GM12878 (cell line): ENCODE results near the gene SLC6A12. TPM values are rescaled to one million over a fixed set of nuclear protein-coding genes. Genes with fewer than 3 reads are reported as not detected.

ENCODE experiments used
- ATAC-seq: fragments of 200-7000 bp; cut with Tn5 transposase; 3 replicates; pipeline ENCODE4 v1.9.1; 2020; ENCODE audit warnings: mild to moderate bottlenecking, moderate library complexity
- BruUV-seq: library from RNA; stranded (reverse); fragments of 400-500 nt; replicated peaks from 2 replicates; lab custom pipeline; 2021; lab: Mats Ljungman, UMichigan
- CTCF ChIA-PET: fragments of 300-600 bp; sonication (Branson Sonifier 250); formaldehyde crosslinking; extraction: SDS; loops from one replicate; lab custom pipeline; 2021; ENCODE audit warnings: inconsistent platforms; lab: Yijun Ruan, JAX
- POLR2A ChIA-PET: fragments of 350-600 bp; formaldehyde crosslinking; extraction: SDS; loops from one replicate; lab custom pipeline; 2021; ENCODE audit warnings: inconsistent platforms; lab: Charles Lee
- RAD21 ChIA-PET: fragments of 300-600 bp; sonication (Branson Sonifier 250); formaldehyde crosslinking; loops from one replicate; lab custom pipeline; 2023; ENCODE audit warnings: antibody characterized with exemption; ENCODE audit not compliant: unreplicated experiment; lab: Charles Lee
- SMC1A ChIA-PET: fragments of 300-600 bp; sonication (Branson Sonifier 250); formaldehyde crosslinking; loops from one replicate; lab custom pipeline; 2023; ENCODE audit not compliant: unreplicated experiment, uncharacterized antibody; lab: Charles Lee
- DNase-seq: peaks from one replicate; pipeline ENCODE4 v3.0.0-alpha.2; 2011; ENCODE audit warnings: low read depth, low spot score
- FAIRE-seq: peaks from 3 replicates; lab custom pipeline; 2011; peaks lifted over from hg19 to GRCh38; lab: Jason Lieb, UNC
- H2AFZ ChIP-seq: 2 replicates; pipeline ENCODE4 v1.6.0; 2011; ENCODE audit warnings: low read depth, low read length, control low read depth; ENCODE audit not compliant: control insufficient read depth
- H3K27ac ChIP-seq: 2 replicates; pipeline ENCODE4 v1.5.1; 2011; ENCODE audit warnings: control low read depth; ENCODE audit not compliant: control insufficient read depth, insufficient read depth
- H3K27me3 ChIP-seq, 2 experiments: replicated peaks in 1 of 2; 2 replicates each; pipeline versions ENCODE4 v1.6.0 to v1.6.1; 2011; ENCODE audit warnings: low read length in 1 of 2; ENCODE audit not compliant: control insufficient read depth in 2 of 2, insufficient read depth in 2 of 2
- H3K36me3 ChIP-seq, 2 experiments: 2 replicates each; pipeline ENCODE4 v1.5.1; 2011; ENCODE audit warnings: low read length in 1 of 2; ENCODE audit not compliant: control insufficient read depth in 2 of 2, insufficient read depth in 2 of 2
- H3K4me1 ChIP-seq: 2 replicates; pipeline ENCODE4 v1.6.1; 2011; ENCODE audit warnings: mild to moderate bottlenecking, low read length, moderate library complexity, mixed read lengths; ENCODE audit not compliant: control insufficient read depth, insufficient read depth
- H3K4me2 ChIP-seq: 2 replicates; pipeline ENCODE4 v1.6.0; 2011; ENCODE audit warnings: control low read depth; ENCODE audit not compliant: control insufficient read depth, insufficient read depth
- H3K4me3 ChIP-seq: fragments of 200-600 bp; sonication (generic); 2 replicates; pipeline ENCODE4 v1.5.1; 2016
- H3K79me2 ChIP-seq: 2 replicates; pipeline ENCODE4 v1.6.0; 2011; ENCODE audit warnings: low read length; ENCODE audit not compliant: control insufficient read depth, insufficient read depth
- H3K9ac ChIP-seq: 2 replicates; pipeline ENCODE4 v1.8.0; 2011; ENCODE audit warnings: low read length, control low read depth, mixed read lengths; ENCODE audit not compliant: control insufficient read depth, insufficient read depth
- H3K9me3 ChIP-seq: replicated peaks from 3 replicates; pipeline ENCODE4 v1.5.1; 2011; ENCODE audit warnings: mild to moderate bottlenecking, low read length; ENCODE audit not compliant: control insufficient read depth, insufficient read depth
- H4K20me1 ChIP-seq: 2 replicates; pipeline ENCODE4 v1.6.0; 2011; ENCODE audit not compliant: control insufficient read depth, insufficient read depth
- E4F1 ChIP-seq: fragments of 450-650 bp; IDR thresholded peaks from 2 replicates; pipeline ENCODE4 v1.6.1; 2018; ENCODE audit warnings: borderline replicate concordance, mild to moderate bottlenecking; ENCODE audit not compliant: partially characterized antibody
- SIX5 ChIP-seq: IDR thresholded peaks from 2 replicates; pipeline ENCODE4 v1.6.1; 2011; ENCODE audit warnings: mild to moderate bottlenecking, low read depth, low read length, moderate library complexity; ENCODE audit not compliant: severe bottlenecking
- WGBS: methylation state at CpG from one replicate; pipeline ENCODE4 v1.1.6; 2016; ENCODE audit warnings: low lambda C conversion rate; ENCODE audit not compliant: insufficient replicate concordance, insufficient coverage; ENCODE audit errors: missing lambda C conversion rate; 5-methylcytosine and 5-hydroxymethylcytosine counted together
- in situ Hi-C: fragments of 300-500 bp; cut with MboI; formaldehyde crosslinking; loops from 9 replicates; pipeline ENCODE4 v1.14.3; 2018; ENCODE audit warnings: mixed read lengths
- intact Hi-C: fragments of 100-400 bp; cut with micrococcal nuclease; formaldehyde crosslinking; loops from one replicate; pipeline ENCODE4 v1.14.2; 2022; ENCODE audit not compliant: unreplicated experiment
- polyA plus RNA-seq, 11 experiments: library from polyadenylated mRNA; depleted of rRNA in 4 of 11; unstranded in 6 of 11; stranded (reverse) in 5 of 11; fragments of >200 nt; fragmentation: Nextera tagmentation in 4 of 11; fragmentation: Illumina TruSeq in 1 of 11; extraction: Ambion mirVana in 4 of 11; extraction: Trizol in 1 of 11; gene quantifications; 1 replicate in 1 of 11; 2 replicates in 10 of 11; pipeline versions ENCODE4 v1.2.1 to v1.2.3, GENCODE V29; 2011 to 2016; ENCODE audit warnings: inconsistent platforms in 2 of 11, missing spikeins in 2 of 11, low read depth in 1 of 11
- total RNA-seq, 4 experiments: library from RNA; depleted of rRNA in 3 of 4; stranded (reverse); fragments of >200 nt in 3 of 4; fragmentation: Illumina TruSeq in 1 of 4; extraction: Trizol in 1 of 4; gene quantifications; 2 replicates each; pipeline versions ENCODE4 v1.2.1 to v1.2.3, GENCODE V29; 2013 to 2021
- TF ChIP-seq, protein P1 (sequence below): fragments of 450-650 bp; IDR thresholded peaks from 2 replicates; pipeline ENCODE4 v1.6.1; 2016; ENCODE audit warnings: mild to moderate bottlenecking

The SLC6A12 gene
- total and polyA plus RNA-seq, 10 of the 15 experiments (the other 5 are each of a cell fraction or from before 2014, with no cell fraction given): 0.06 to 0.11 (median 0.07) TPM; not detected in 7

DNA sequence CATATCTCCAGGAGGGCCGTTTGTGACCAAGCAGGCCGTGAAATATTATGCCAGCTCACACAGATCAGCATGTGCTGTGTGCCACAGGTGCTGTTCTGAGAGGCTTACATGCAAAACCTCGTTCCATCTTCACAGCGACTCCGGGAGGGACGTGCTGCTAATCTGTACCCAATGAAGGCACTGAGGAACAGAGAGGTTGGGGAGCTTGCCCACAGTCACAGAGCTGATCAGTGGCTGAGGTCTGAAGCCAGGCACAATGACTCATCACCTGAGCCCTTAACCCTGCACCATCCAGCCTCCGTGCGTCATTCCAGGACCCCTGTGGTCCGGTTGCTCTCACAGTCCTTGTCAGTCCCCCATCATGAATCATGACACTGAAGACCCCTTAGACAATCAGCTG, 66.7 kb downstream of the SLC6A12 start:
- no peaks in the 10 kb centered on the region for H4K20me1 ChIP-seq
- CTCF ChIA-PET: interaction anchor here (0.7 kb wide), 1 partner anchor 43 kb away, joined by 3 read pairs; no protein-coding TSS in a partner anchor
- in situ Hi-C loops (no loop called here), intact Hi-C loops (no loop called here)
- no peaks in the 10 kb centered on the region for H3K36me3 ChIP-seq
- H3K79me2 ChIP-seq: no peaks in the 10 kb centered on the region
- no TSS peak for BruUV-seq
- no peak overlapping the region for H3K27ac ChIP-seq
- RAD21 ChIA-PET: no interaction called here
- H2AFZ ChIP-seq: no peak overlapping the region
- no peak overlapping the region for H3K9ac ChIP-seq
- SMC1A ChIA-PET: no interaction called here
- peaks cover 0 to 2% of the 10 kb centered on the region in 2 experiments for H3K27me3 ChIP-seq
- DNase-seq: no peak
- ATAC-seq: no peak
- no peak overlapping the region for H3K4me2 ChIP-seq
- 23% methylated on average over 9 of the region's 9 CpGs for WGBS
- POLR2A ChIA-PET: no interaction called here
- FAIRE-seq: no peak
- no peak overlapping the region for H3K4me3 ChIP-seq
- TF ChIP-seq SIX5 (no peak), E4F1 (no peak)
- TF ChIP-seq, protein P1, sequence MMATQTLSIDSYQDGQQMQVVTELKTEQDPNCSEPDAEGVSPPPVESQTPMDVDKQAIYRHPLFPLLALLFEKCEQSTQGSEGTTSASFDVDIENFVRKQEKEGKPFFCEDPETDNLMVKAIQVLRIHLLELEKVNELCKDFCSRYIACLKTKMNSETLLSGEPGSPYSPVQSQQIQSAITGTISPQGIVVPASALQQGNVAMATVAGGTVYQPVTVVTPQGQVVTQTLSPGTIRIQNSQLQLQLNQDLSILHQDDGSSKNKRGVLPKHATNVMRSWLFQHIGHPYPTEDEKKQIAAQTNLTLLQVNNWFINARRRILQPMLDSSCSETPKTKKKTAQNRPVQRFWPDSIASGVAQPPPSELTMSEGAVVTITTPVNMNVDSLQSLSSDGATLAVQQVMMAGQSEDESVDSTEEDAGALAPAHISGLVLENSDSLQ: no peak
- H3K9me3 ChIP-seq: no peaks in the 10 kb centered on the region
- no peaks in the 10 kb centered on the region for H3K4me1 ChIP-seq
